Measurements from ENCODE around the gene DCAF8L2. TPM values are rescaled to one million over a fixed set of nuclear protein-coding genes. Genes with fewer than 3 reads are reported as not detected.
A peak's percentile ranks its signal among the peaks of the same experiment; 100 is the strongest.

DCAF8L2 gene
- total and polyA plus RNA-seq, 2 experiments from 2014 or later, result not detected

- Histone ChIP-seq H3K36me3 (ENCODE audit: low read depth) (no peaks in the 10 kb centered on the region), H3F3A (ENCODE audit: insufficient read depth) (no peaks in the 10 kb centered on the region), H3K4me2 (ENCODE audit: unreplicated experiment) (no peak overlapping the region), H3K9me3 (ENCODE audit: low read depth) (no peaks in the 10 kb centered on the region), H3K27ac (no peak overlapping the region), H2AFZ (no peak overlapping the region), H3K9ac (no peak overlapping the region), H3K4me1 (ENCODE audit: insufficient read depth) (no peaks in the 10 kb centered on the region), H3K9me2 (ENCODE audit: insufficient read depth) (no peaks in the 10 kb centered on the region), H3K27me3 (replicated peaks; ENCODE audit: insufficient read depth) (no peaks in the 10 kb centered on the region), H3K4me3 (no peak overlapping the region), H3K79me2 (ENCODE audit: insufficient read depth) (no peaks in the 10 kb centered on the region), H4K20me1 (ENCODE audit: insufficient read depth) (no peaks in the 10 kb centered on the region)
- DNase-seq, result no peak
- TF ChIP-seq EZH2phosphoT487 (IDR thresholded peaks at IDR 0.05; ENCODE audit: insufficient read depth, low read depth) (no peak), EZH2 (IDR thresholded peaks at IDR 0.05; ENCODE audit: insufficient read depth, poor library complexity, severe bottlenecking) (no peak)
- 19 to 23% methylated on average over 2 of the region's 2 CpGs for WGBS, 2 experiments (ENCODE audit: low coverage in 1 of 2, low lambda C conversion rate in 2 of 2, missing lambda C conversion rate in 2 of 2)
- in situ Hi-C loops (cut with MboI), result no loop called here
Observed at GRCh38 chrX:27597508-27597907, 7.4 kb downstream of the DCAF8L2 start.

- Histone ChIP-seq H3F3A (ENCODE audit: insufficient read depth) (no peaks in the 10 kb centered on the region), H3K9ac (no peak overlapping the region), H4K20me1 (ENCODE audit: insufficient read depth) (no peaks in the 10 kb centered on the region), H3K79me2 (ENCODE audit: insufficient read depth) (no peaks in the 10 kb centered on the region), H3K4me1 (ENCODE audit: insufficient read depth) (no peaks in the 10 kb centered on the region), H3K4me3 (no peak overlapping the region), H3K36me3 (ENCODE audit: low read depth) (no peaks in the 10 kb centered on the region), H3K27me3 (replicated peaks; ENCODE audit: insufficient read depth) (no peaks in the 10 kb centered on the region), H3K4me2 (ENCODE audit: unreplicated experiment) (no peak overlapping the region), H3K9me3 (ENCODE audit: low read depth) (no peaks in the 10 kb centered on the region), H2AFZ (no peak overlapping the region), H3K27ac (no peak overlapping the region), H3K9me2 (ENCODE audit: insufficient read depth) (no peaks in the 10 kb centered on the region)
- 23% methylated on average over 9 of the region's 9 CpGs for WGBS, 2 experiments (ENCODE audit: low coverage in 1 of 2, low lambda C conversion rate in 2 of 2, missing lambda C conversion rate in 2 of 2)
- no peak for TF ChIP-seq EZH2phosphoT487 (IDR thresholded peaks at IDR 0.05; ENCODE audit: insufficient read depth, low read depth)
- TF ChIP-seq EZH2 (IDR thresholded peaks at IDR 0.05; ENCODE audit: insufficient read depth, poor library complexity, severe bottlenecking), result no peak
- in situ Hi-C loops (cut with MboI), result no loop called here
- no peak for DNase-seq
Observed at GRCh38 chrX:27598312-27598711, 8.2 kb downstream of the DCAF8L2 start.

GRCh38 chrX:27599928-27600327 lies 9.8 kb downstream of the DCAF8L2 start:
- H3K9ac ChIP-seq, result no peak overlapping the region

GRCh38 chrX:27600686-27601085 lies 10.5 kb downstream of the DCAF8L2 start:
- H3K4me3 ChIP-seq, result no peak overlapping the region
- no peaks in the 10 kb centered on the region for H3K9me3 ChIP-seq (ENCODE audit: low read depth)
- H3K9me2 ChIP-seq (ENCODE audit: insufficient read depth), result no peaks in the 10 kb centered on the region
- in situ Hi-C loops (cut with MboI), result no loop called here
- 49 to 54% methylated on average over 2 of the region's 2 CpGs for WGBS, 2 experiments (ENCODE audit: low coverage in 1 of 2, low lambda C conversion rate in 2 of 2, missing lambda C conversion rate in 2 of 2)
- H3F3A ChIP-seq (ENCODE audit: insufficient read depth), result no peaks in the 10 kb centered on the region
- no peak for DNase-seq
- no peak overlapping the region for H3K9ac ChIP-seq
- TF ChIP-seq EZH2phosphoT487 (IDR thresholded peaks at IDR 0.05; ENCODE audit: insufficient read depth, low read depth), result no peak
- TF ChIP-seq EZH2 (IDR thresholded peaks at IDR 0.05; ENCODE audit: insufficient read depth, poor library complexity, severe bottlenecking), result no peak
- H3K4me2 ChIP-seq (ENCODE audit: unreplicated experiment), result no peak overlapping the region
- no peaks in the 10 kb centered on the region for H4K20me1 ChIP-seq (ENCODE audit: insufficient read depth)
- H3K4me1 ChIP-seq (ENCODE audit: insufficient read depth), result no peaks in the 10 kb centered on the region
- H3K79me2 ChIP-seq (ENCODE audit: insufficient read depth), result no peaks in the 10 kb centered on the region
- H2AFZ ChIP-seq, result no peak overlapping the region
- no peak overlapping the region for H3K27ac ChIP-seq
- H3K36me3 ChIP-seq (ENCODE audit: low read depth), result no peaks in the 10 kb centered on the region
- no peaks in the 10 kb centered on the region for H3K27me3 ChIP-seq (replicated peaks; ENCODE audit: insufficient read depth)

More at GRCh38 chrX:27599928-27600327, 9.8 kb downstream of the DCAF8L2 start:
- no peak overlapping the region for H2AFZ ChIP-seq
- no peak overlapping the region for H3K4me3 ChIP-seq
- no peaks in the 10 kb centered on the region for H3K4me1 ChIP-seq (ENCODE audit: insufficient read depth)
- H3F3A ChIP-seq (ENCODE audit: insufficient read depth), result no peaks in the 10 kb centered on the region
- in situ Hi-C loops (cut with MboI), result no loop called here
- H3K27me3 ChIP-seq (replicated peaks; ENCODE audit: insufficient read depth), result no peaks in the 10 kb centered on the region
- H3K36me3 ChIP-seq (ENCODE audit: low read depth), result no peaks in the 10 kb centered on the region
- no peak overlapping the region for H3K4me2 ChIP-seq (ENCODE audit: unreplicated experiment)
- TF ChIP-seq EZH2 (IDR thresholded peaks at IDR 0.05; ENCODE audit: insufficient read depth, poor library complexity, severe bottlenecking) (no peak), EZH2phosphoT487 (IDR thresholded peaks at IDR 0.05; ENCODE audit: insufficient read depth, low read depth) (no peak)
- H4K20me1 ChIP-seq (ENCODE audit: insufficient read depth), result no peaks in the 10 kb centered on the region
- DNase-seq, result peak; percentile 0
- H3K79me2 ChIP-seq (ENCODE audit: insufficient read depth), result no peaks in the 10 kb centered on the region
- no peaks in the 10 kb centered on the region for H3K9me2 ChIP-seq (ENCODE audit: insufficient read depth)
- no peaks in the 10 kb centered on the region for H3K9me3 ChIP-seq (ENCODE audit: low read depth)
- no peak overlapping the region for H3K27ac ChIP-seq
- WGBS, 2 experiments (ENCODE audit: low coverage in 1 of 2, low lambda C conversion rate in 2 of 2, missing lambda C conversion rate in 2 of 2), result 38 to 46% methylated on average over 4 of the region's 4 CpGs

- Histone ChIP-seq H3K4me3 (no peak overlapping the region), H3K9me2 (ENCODE audit: insufficient read depth) (no peaks in the 10 kb centered on the region), H3K9ac (no peak overlapping the region), H3K4me1 (ENCODE audit: insufficient read depth) (no peaks in the 10 kb centered on the region), H3K79me2 (ENCODE audit: insufficient read depth) (no peaks in the 10 kb centered on the region), H3K4me2 (ENCODE audit: unreplicated experiment) (no peak overlapping the region), H4K20me1 (ENCODE audit: insufficient read depth) (no peaks in the 10 kb centered on the region), H3K27ac (no peak overlapping the region), H3K27me3 (replicated peaks; ENCODE audit: insufficient read depth) (no peaks in the 10 kb centered on the region), H3K9me3 (ENCODE audit: low read depth) (no peaks in the 10 kb centered on the region), H3K36me3 (ENCODE audit: low read depth) (no peaks in the 10 kb centered on the region), H3F3A (ENCODE audit: insufficient read depth) (no peaks in the 10 kb centered on the region), H2AFZ (no peak overlapping the region)
- DNase-seq, result no peak
- no peak for TF ChIP-seq EZH2 (IDR thresholded peaks at IDR 0.05; ENCODE audit: insufficient read depth, poor library complexity, severe bottlenecking)
- no peak for TF ChIP-seq EZH2phosphoT487 (IDR thresholded peaks at IDR 0.05; ENCODE audit: insufficient read depth, low read depth)
- WGBS, 2 experiments (ENCODE audit: low coverage in 1 of 2, low lambda C conversion rate in 2 of 2, missing lambda C conversion rate in 2 of 2), result 16% methylated on average over 4 of the region's 4 CpGs
- in situ Hi-C loops (cut with MboI), result no loop called here
Observed at GRCh38 chrX:27608671-27609070, 18.5 kb downstream of the DCAF8L2 start.
